Natural killer cell (primary cell): ENCODE results near the gene OR2L8. TPM values are rescaled to one million over a fixed set of nuclear protein-coding genes. Genes with fewer than 3 reads are reported as not detected.

Source experiments
- ATAC-seq, 3 donors: fragments of 150-1000 bp in 2 of 3; fragments of 200-7000 bp in 1 of 3; cut with Tn5 transposase; 1 replicate in 1 of 3; 2 replicates in 2 of 3; pipeline ENCODE4 v1.10.0; 2021; ENCODE audit warnings: mild to moderate bottlenecking in 2 of 3, moderate library complexity in 2 of 3
- DNase-seq, 2 donors: peaks; one replicate each; pipeline versions ENCODE4 v3.0.0 to v3.0.0-alpha.2; 2013 to 2021; ENCODE audit warnings: mixed read lengths in 1 of 2
- H3K27ac ChIP-seq: one replicate; pipeline ENCODE4 v1.5.1; 2013; ENCODE audit warnings: mild to moderate bottlenecking, low read length
- H3K27me3 ChIP-seq: one replicate; pipeline ENCODE4 v1.6.1; 2013; ENCODE audit warnings: low read length; ENCODE audit not compliant: control insufficient read depth, insufficient read depth
- H3K36me3 ChIP-seq: one replicate; pipeline ENCODE4 v1.6.1; 2013; ENCODE audit warnings: low read length; ENCODE audit not compliant: control insufficient read depth, insufficient read depth
- H3K4me1 ChIP-seq: one replicate; pipeline ENCODE4 v1.6.1; 2013; ENCODE audit warnings: low read length; ENCODE audit not compliant: control insufficient read depth, insufficient read depth
- H3K4me3 ChIP-seq: one replicate; pipeline ENCODE4 v1.5.1; 2013; ENCODE audit warnings: low read length
- H3K9me3 ChIP-seq: one replicate; pipeline ENCODE4 v1.6.1; 2013; ENCODE audit warnings: low read length; ENCODE audit not compliant: control insufficient read depth, insufficient read depth
- H3K27ac Mint-ChIP-seq, 2 donors: one replicate each; pipeline ENCODE4 v1.8.0; 2022; ENCODE audit warnings: mild to moderate bottlenecking in 2 of 2, mixed read lengths in 2 of 2, moderate library complexity in 1 of 2
- H3K27me3 Mint-ChIP-seq, 2 donors: one replicate each; pipeline ENCODE4 v1.8.0; 2022; ENCODE audit warnings: low read depth in 2 of 2, mixed read lengths in 2 of 2
- H3K36me3 Mint-ChIP-seq: one replicate; pipeline ENCODE4 v1.8.0; 2022; ENCODE audit warnings: mixed read lengths
- H3K4me1 Mint-ChIP-seq, 2 donors: one replicate each; pipeline ENCODE4 v1.8.0; 2022; ENCODE audit warnings: mixed read lengths in 2 of 2
- H3K4me3 Mint-ChIP-seq: one replicate; pipeline ENCODE4 v1.8.0; 2022; ENCODE audit warnings: mild to moderate bottlenecking, moderate library complexity, mixed read lengths
- H3K9me3 Mint-ChIP-seq, 2 donors: one replicate each; pipeline ENCODE4 v1.8.0; 2022; ENCODE audit warnings: mixed read lengths in 2 of 2
- WGBS: methylation state at CpG from one replicate; pipeline ENCODE4 v1.1.7; 2013; ENCODE audit warnings: missing lambda C conversion rate; ENCODE audit not compliant: insufficient coverage; 5-methylcytosine and 5-hydroxymethylcytosine counted together
- intact Hi-C: fragments of 100-400 bp; cut with micrococcal nuclease; formaldehyde crosslinking; loops from one replicate; pipeline ENCODE4 v1.14.2; 2022
- total RNA-seq, 4 donors: library from RNA; stranded (reverse); fragments of 120-200 nt in 1 of 4; gene quantifications; one replicate each; pipeline versions ENCODE4 v1.2.3 to v1.2.4, GENCODE V29; 2013 to 2022
- TF ChIP-seq, protein P1 (sequence below): fragments of 200-600 bp; IDR thresholded peaks from one replicate; pipeline ENCODE4 v1.8.0; 2022; ENCODE audit warnings: antibody characterized with exemption

OR2L8 gene
- total RNA-seq, 3 donors from 2014 or later (not counting 1 experiment from before 2014, with no cell fraction given) = 1.1 TPM; not detected in 2

DNA sequence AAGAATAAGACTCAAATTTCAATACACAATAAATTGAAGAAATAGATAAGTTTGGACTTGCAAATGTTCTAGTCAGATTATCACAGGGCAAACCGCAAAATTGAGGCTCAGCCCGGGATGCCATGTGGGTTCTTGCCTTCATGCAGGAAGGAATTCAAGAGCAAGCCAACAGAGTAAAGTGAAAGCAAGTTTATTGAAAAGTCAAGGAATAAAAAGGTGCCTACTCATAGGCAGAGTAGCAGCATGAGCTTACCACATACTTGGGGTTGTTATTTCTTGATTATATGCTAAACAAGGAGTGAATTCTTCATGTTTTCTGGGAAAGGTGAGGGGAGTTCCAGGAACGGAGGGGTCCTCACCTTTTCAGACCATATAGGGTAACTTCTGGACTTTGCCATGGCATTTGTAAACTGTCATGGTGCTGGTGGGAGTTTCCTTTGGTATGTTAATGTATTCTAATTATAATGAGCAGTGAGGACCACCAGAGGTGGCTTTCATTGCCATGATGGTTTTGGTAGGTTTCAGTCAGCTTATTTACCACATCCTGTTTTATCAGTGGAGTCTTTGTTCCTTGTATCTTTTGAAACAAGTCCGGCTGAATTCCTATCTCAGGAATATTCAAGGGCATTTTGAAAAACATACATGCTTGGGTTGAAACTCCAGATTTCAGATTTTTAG lies 14.4 kb downstream of the OR2L8 start:
- H3K4me3 Mint-ChIP-seq = no peak overlapping the region
- no peaks in the 10 kb centered on the region for H3K36me3 Mint-ChIP-seq
- H3K9me3 Mint-ChIP-seq = peaks cover 13 to 18% of the 10 kb centered on the region in 2 donors
- H3K27ac Mint-ChIP-seq = no peak overlapping the region
- WGBS = 16% methylated on average over 4 of the region's 4 CpGs
- H3K27me3 Mint-ChIP-seq = no peaks in the 10 kb centered on the region
- Histone ChIP-seq H3K36me3 (no peaks in the 10 kb centered on the region), H3K9me3 (no peaks in the 10 kb centered on the region), H3K4me3 (no peak overlapping the region), H3K4me1 (no peaks in the 10 kb centered on the region), H3K27me3 (no peaks in the 10 kb centered on the region), H3K27ac (no peak overlapping the region)
- TF ChIP-seq, protein P1, sequence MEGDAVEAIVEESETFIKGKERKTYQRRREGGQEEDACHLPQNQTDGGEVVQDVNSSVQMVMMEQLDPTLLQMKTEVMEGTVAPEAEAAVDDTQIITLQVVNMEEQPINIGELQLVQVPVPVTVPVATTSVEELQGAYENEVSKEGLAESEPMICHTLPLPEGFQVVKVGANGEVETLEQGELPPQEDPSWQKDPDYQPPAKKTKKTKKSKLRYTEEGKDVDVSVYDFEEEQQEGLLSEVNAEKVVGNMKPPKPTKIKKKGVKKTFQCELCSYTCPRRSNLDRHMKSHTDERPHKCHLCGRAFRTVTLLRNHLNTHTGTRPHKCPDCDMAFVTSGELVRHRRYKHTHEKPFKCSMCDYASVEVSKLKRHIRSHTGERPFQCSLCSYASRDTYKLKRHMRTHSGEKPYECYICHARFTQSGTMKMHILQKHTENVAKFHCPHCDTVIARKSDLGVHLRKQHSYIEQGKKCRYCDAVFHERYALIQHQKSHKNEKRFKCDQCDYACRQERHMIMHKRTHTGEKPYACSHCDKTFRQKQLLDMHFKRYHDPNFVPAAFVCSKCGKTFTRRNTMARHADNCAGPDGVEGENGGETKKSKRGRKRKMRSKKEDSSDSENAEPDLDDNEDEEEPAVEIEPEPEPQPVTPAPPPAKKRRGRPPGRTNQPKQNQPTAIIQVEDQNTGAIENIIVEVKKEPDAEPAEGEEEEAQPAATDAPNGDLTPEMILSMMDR = no peak
- ATAC-seq (no peak), DNase-seq (no peak)
- intact Hi-C loops = no loop called here
- no peaks in the 10 kb centered on the region for H3K4me1 Mint-ChIP-seq

DNA sequence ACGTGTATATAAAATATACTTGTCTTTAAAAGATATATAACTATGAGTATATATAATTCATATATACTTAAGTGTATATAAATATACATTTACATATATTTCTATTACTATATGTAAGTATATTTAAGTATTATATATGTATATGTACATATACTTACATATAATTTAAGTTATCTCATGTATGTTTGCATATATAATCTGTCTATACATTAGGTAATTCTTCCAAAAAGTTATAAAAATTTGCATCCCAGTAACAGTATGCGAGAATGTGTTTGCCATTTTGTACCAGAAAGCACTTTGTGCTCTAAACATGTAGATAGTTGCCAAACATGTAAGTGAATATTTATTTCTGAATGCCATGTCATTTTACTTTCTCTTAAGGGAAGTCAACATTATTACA lies 16.3 kb downstream of the OR2L8 start, which contains the start of gene OR2AK2:
TSS of gene OR2AK2 (plus strand) at position 301 of the 400 bp plus-strand sequence. CDS start 144 bp downstream, outside the sequence.
- Mint-ChIP-seq H3K4me1 (no peaks in the 10 kb centered on the region), H3K9me3 (peaks cover 9 to 16% of the 10 kb centered on the region in 2 donors), H3K36me3 (no peaks in the 10 kb centered on the region), H3K27me3 (no peaks in the 10 kb centered on the region), H3K27ac (no peak within 1 kb of the TSS), H3K4me3 (no peak within 1 kb of the TSS)
- H3K4me1 ChIP-seq = no peaks in the 10 kb centered on the region
- no CpG with 5 or more reads among the region's 2 CpGs for WGBS
- no peaks in the 10 kb centered on the region for H3K36me3 ChIP-seq
- ATAC-seq (no peak), DNase-seq (no peak)
- no peaks in the 10 kb centered on the region for H3K27me3 ChIP-seq
- H3K27ac ChIP-seq = no peak within 1 kb of the TSS
- no peak within 1 kb of the TSS for H3K4me3 ChIP-seq
- intact Hi-C loops = no loop called here
- TF ChIP-seq, protein P1 = no peak
- H3K9me3 ChIP-seq = no peaks in the 10 kb centered on the region

DNA sequence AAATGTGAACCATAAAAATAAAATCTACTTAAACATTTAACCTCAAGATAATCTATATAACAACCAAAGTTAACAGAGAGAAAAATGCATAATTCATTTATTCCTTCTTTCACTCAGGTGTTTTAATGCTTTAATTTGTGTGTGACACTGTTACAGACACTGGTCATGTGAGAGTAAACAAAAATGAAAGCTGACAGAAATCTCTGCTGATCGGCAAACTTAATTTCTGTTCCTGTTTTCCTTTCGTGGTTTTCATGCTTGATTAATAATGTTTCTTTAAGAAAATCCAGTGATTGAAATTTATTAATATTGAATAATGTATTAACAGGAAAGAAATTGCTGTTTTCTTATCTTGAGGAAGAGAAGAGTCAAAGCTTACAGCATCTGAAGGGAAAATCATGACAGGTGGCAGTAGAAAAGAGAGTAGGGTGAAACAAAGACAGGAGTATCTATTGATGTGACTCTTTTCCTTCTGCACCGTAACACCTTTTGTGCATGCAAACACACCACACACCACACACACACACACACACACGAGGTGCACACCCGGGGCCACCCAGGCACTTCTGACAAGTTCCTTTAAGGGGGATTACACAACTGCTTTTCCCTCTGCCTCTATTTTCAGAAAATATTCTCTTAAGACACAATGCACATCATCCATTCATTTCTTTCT lies 18.0 kb downstream of the OR2L8 start:
- no peaks in the 10 kb centered on the region for H3K36me3 ChIP-seq
- no peak overlapping the region for H3K4me3 ChIP-seq
- intact Hi-C loops = no loop called here
- H3K4me3 Mint-ChIP-seq = no peak overlapping the region
- no peaks in the 10 kb centered on the region for H3K27me3 ChIP-seq
- 12% methylated on average over 5 of the region's 5 CpGs for WGBS
- H3K4me1 Mint-ChIP-seq = no peaks in the 10 kb centered on the region
- H3K27ac Mint-ChIP-seq = no peak overlapping the region
- ATAC-seq (no peak), DNase-seq (no peak)
- peaks cover 6 to 11% of the 10 kb centered on the region in 2 donors for H3K9me3 Mint-ChIP-seq
- H3K27me3 Mint-ChIP-seq = no peaks in the 10 kb centered on the region
- no peak overlapping the region for H3K27ac ChIP-seq
- H3K9me3 ChIP-seq = no peaks in the 10 kb centered on the region
- no peaks in the 10 kb centered on the region for H3K36me3 Mint-ChIP-seq
- no peaks in the 10 kb centered on the region for H3K4me1 ChIP-seq
- TF ChIP-seq, protein P1 = no peak
